ENCODE data around the gene MTO1. TPM values are rescaled to one million over a fixed set of nuclear protein-coding genes. Genes with fewer than 3 reads are reported as not detected.
"Not testable (repeated sequence)": the region's sequence is repeated elsewhere in the genome, so short reads cannot be mapped to it uniquely, and the experiment has no call there.

The MTO1 gene
- total RNA-seq, 3 donors from 2014 or later: 17.4 to 40.8 (median 34.4) TPM

DNA sequence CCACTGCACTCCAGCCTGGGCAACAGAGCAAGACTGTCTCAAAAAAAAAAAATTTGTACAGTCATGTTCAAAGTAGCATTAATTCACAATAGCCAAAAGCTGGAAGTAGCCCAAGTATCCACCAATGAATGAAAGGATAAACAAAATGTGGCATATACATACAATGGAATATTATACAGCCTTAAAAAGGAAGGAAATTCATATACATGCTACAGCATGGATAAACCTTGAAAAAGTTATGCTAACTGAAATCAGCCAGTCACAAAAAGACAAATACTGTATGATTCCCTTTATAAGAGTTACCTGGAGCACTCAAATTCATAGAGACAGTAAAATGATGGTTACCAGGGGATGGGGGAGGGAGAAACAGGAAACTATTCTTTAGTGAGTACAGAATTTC lies 43.6 kb downstream of the MTO1 start:
- Histone ChIP-seq H3K4me1 (no peaks in the 10 kb centered on the region), H3K9me3 (no peaks in the 10 kb centered on the region), H3K36me3 (no peaks in the 10 kb centered on the region), H3K27me3 (no peaks in the 10 kb centered on the region), H3K4me3 (no peak overlapping the region), H3K27ac (no peak overlapping the region)
- intact Hi-C loops (cut with DNase I; ENCODE audit: low total_unique reads): no loop called here
- no peak for DNase-seq (ENCODE audit: low spot score in 2 of 2)
- TF ChIP-seq, protein P1, sequence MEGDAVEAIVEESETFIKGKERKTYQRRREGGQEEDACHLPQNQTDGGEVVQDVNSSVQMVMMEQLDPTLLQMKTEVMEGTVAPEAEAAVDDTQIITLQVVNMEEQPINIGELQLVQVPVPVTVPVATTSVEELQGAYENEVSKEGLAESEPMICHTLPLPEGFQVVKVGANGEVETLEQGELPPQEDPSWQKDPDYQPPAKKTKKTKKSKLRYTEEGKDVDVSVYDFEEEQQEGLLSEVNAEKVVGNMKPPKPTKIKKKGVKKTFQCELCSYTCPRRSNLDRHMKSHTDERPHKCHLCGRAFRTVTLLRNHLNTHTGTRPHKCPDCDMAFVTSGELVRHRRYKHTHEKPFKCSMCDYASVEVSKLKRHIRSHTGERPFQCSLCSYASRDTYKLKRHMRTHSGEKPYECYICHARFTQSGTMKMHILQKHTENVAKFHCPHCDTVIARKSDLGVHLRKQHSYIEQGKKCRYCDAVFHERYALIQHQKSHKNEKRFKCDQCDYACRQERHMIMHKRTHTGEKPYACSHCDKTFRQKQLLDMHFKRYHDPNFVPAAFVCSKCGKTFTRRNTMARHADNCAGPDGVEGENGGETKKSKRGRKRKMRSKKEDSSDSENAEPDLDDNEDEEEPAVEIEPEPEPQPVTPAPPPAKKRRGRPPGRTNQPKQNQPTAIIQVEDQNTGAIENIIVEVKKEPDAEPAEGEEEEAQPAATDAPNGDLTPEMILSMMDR (IDR thresholded peaks at IDR 0.05): no peak
- TF ChIP-seq POLR2A (IDR thresholded peaks at IDR 0.05): no peak
- TF ChIP-seq POLR2AphosphoS5 (IDR thresholded peaks at IDR 0.05): no peak

DNA sequence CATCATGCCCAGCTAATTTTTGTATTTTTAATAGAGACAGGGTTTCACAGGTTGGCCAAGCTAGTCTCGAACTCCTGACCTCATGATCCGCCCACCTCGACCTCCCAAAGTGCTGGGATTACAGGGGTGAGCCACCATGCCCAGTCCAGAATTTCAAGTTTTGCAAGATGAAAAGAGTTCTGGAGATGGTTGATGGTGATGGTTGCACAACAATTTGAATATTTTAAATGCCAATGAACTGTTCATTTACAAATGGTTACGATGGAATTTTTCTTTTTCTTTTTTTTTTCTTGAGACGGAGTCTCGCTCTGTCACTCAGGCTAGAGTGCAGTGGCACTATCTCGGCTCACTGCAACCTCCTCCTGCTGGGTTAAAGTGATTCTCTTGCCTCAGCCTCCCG lies 44.2 kb downstream of the MTO1 start:
- H3K27me3 ChIP-seq; H3K4me1 ChIP-seq; H3K27ac ChIP-seq; intact Hi-C loops (cut with DNase I; ENCODE audit: low total_unique reads); H3K36me3 ChIP-seq; H3K9me3 ChIP-seq; H3K4me3 ChIP-seq; DNase-seq (ENCODE audit: low spot score in 2 of 2): not testable (repeated sequence)

DNA sequence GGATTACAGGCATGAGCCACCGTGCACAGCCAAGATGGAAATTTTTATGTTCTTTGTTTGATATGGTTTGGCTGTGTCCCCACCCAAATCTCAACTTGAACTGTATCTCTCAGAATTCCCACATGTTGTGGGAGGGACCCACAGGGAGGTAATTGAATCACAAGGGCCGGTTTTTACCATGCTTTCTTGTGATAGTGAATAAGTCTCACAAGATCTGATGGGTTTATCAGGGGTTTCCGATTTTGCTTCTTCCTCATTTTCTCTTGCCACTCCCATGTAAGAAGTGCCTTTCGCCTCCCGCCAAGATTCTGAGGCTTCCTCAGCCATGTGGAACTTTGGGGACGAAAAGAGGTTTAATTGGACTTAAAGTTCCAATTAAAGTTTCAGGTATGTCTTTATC lies 44.7 kb downstream of the MTO1 start:
- Histone ChIP-seq H3K4me3 (no peak overlapping the region), H3K36me3 (no peaks in the 10 kb centered on the region), H3K27me3 (no peaks in the 10 kb centered on the region), H3K9me3 (no peaks in the 10 kb centered on the region), H3K4me1 (no peaks in the 10 kb centered on the region), H3K27ac (no peak overlapping the region)
- no peak for DNase-seq (ENCODE audit: low spot score in 2 of 2)
- intact Hi-C loops (cut with DNase I; ENCODE audit: low total_unique reads): no loop called here
- TF ChIP-seq, protein P1 (IDR thresholded peaks at IDR 0.05): no peak
- no peak for TF ChIP-seq POLR2AphosphoS5 (IDR thresholded peaks at IDR 0.05)
- no peak for TF ChIP-seq POLR2A (IDR thresholded peaks at IDR 0.05)

GRCh38 chr6:73508776-73509175 lies 47.2 kb downstream of the MTO1 start:
- no peak overlapping the region for H3K4me3 ChIP-seq
- H3K36me3 ChIP-seq: no peaks in the 10 kb centered on the region
- TF ChIP-seq POLR2AphosphoS5 (IDR thresholded peaks at IDR 0.05): no peak
- TF ChIP-seq, protein P1 (IDR thresholded peaks at IDR 0.05): no peak
- no peak for TF ChIP-seq POLR2A (IDR thresholded peaks at IDR 0.05)
- H3K27me3 ChIP-seq: no peaks in the 10 kb centered on the region
- no peaks in the 10 kb centered on the region for H3K9me3 ChIP-seq
- H3K27ac ChIP-seq: no peak overlapping the region
- H3K4me1 ChIP-seq: no peaks in the 10 kb centered on the region
- intact Hi-C loops (cut with DNase I; ENCODE audit: low total_unique reads): no loop called here
- DNase-seq (ENCODE audit: low spot score in 2 of 2): no peak

GRCh38 chr6:73509851-73510250 lies 48.3 kb downstream of the MTO1 start:
- H3K36me3 ChIP-seq: no peaks in the 10 kb centered on the region
- intact Hi-C loops (cut with DNase I; ENCODE audit: low total_unique reads): no loop called here
- no peaks in the 10 kb centered on the region for H3K27me3 ChIP-seq
- H3K4me1 ChIP-seq: no peaks in the 10 kb centered on the region
- H3K9me3 ChIP-seq: no peaks in the 10 kb centered on the region
- no peak for DNase-seq (ENCODE audit: low spot score in 2 of 2)
- no peak overlapping the region for H3K27ac ChIP-seq
- H3K4me3 ChIP-seq: no peak overlapping the region
- TF ChIP-seq, protein P1 (IDR thresholded peaks at IDR 0.05): no peak
- TF ChIP-seq POLR2AphosphoS5 (IDR thresholded peaks at IDR 0.05): no peak
- no peak for TF ChIP-seq POLR2A (IDR thresholded peaks at IDR 0.05)

DNA sequence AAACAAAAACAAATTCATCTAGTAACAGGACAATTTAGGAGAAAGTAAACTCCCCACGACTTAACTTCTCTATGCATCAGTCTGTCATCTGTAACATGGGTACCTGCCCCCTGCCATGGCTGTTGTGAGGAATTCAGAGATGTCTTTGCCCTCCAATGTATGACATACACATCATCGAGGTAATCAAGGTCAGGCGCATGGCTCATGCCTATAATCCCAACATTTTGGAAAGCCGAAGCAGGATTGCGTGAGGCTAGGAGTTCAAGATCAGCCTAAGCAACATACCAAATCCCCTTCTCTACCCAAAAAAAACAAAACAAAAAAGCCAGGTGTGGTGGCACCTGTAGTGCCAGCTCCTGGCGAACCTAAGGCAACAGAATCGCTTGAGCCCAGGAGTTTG lies 50.3 kb downstream of the MTO1 start:
- no peak overlapping the region for H3K27ac ChIP-seq
- H3K4me1 ChIP-seq: no peaks in the 10 kb centered on the region
- no peaks in the 10 kb centered on the region for H3K36me3 ChIP-seq
- no peak for DNase-seq (ENCODE audit: low spot score in 2 of 2)
- H3K27me3 ChIP-seq: no peaks in the 10 kb centered on the region
- H3K4me3 ChIP-seq: no peak overlapping the region
- no peaks in the 10 kb centered on the region for H3K9me3 ChIP-seq
- TF ChIP-seq, protein P1 (IDR thresholded peaks at IDR 0.05): no peak
- no peak for TF ChIP-seq POLR2A (IDR thresholded peaks at IDR 0.05)
- intact Hi-C loops (cut with DNase I; ENCODE audit: low total_unique reads): no loop called here
